ENCODE measurements around the gene ARMH3.

The ARMH3 gene

DNA sequence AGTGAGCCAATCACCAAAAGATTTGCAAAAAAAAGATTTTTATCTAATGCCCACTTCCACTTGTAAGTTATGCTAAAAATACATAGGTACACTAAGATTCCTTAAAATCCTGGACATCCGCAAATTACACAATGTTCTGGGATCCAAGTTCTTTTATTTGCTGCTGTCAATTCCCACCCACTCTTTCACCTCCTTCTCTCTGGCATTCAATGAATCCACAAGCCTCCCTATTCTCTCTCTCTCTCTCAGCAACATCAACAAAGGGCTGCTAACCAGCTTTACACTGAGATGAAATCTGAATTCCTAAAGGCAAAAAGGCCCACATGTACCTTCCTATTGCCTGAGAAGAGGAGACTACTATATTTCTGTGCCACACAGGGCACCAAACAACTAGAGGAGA lies 99.9 kb downstream of the ARMH3 start:
- in situ Hi-C loops (cut with HindIII; ENCODE audit: low sequenced_read_pairs), result no loop called here

DNA sequence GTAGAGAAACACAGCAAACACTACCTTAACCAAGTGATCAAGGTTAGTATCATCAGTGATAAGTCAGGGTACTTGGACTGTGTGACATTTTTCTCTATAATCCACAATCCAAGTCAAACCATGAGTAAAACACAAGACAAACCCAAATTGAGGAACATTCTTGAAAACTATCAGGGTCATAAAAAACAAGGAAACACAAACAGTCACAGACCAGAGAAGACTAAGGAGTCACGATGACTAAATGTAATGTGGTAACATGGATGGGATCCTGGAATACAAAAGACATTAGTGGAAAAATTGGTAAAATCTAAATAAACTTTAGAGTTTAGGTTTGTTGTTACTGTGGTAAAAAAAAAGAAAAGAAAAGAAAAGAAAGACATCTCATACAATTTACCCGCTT lies 103.8 kb downstream of the ARMH3 start:
- in situ Hi-C loops (cut with HindIII; ENCODE audit: low sequenced_read_pairs), result no loop called here

DNA sequence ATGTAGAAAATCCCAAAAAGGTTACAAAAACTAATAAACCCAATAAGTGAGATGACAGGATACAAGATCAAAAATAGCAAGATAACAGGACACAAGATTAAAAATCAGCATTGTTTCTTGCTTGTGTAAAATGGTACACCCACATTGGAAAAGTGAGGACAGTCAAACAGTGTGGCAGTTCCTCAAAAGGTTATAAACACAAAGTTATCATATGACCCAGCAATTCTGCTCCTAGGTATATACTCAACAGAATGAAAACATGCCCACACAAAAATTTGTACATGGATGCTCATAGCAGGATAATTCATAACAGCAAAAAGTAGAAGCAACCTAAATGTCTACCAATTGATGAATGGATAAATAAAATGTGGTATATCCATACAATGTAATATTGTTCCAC lies 105.8 kb downstream of the ARMH3 start:
- in situ Hi-C loops (cut with HindIII; ENCODE audit: low sequenced_read_pairs), result no loop called here

DNA sequence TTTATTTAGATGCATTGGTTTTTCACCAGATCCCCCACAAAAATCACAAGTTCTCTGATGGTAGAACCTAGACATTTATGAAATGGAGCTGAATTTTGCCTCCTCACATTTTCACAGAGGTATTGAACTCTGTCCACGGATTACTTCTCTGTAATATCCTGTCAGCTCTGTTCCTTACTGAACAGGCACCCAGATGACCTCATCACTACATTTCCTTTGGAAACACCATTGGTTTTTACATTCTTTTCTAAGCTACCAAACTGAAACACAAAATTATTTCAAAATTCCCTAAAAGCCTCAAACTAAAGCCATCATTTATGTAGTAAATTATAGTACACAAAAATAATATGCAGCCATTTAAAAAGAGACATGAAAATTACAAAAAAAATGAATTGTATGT lies 114.1 kb downstream of the ARMH3 start:
- in situ Hi-C loops (cut with HindIII; ENCODE audit: low sequenced_read_pairs), result no loop called here

DNA sequence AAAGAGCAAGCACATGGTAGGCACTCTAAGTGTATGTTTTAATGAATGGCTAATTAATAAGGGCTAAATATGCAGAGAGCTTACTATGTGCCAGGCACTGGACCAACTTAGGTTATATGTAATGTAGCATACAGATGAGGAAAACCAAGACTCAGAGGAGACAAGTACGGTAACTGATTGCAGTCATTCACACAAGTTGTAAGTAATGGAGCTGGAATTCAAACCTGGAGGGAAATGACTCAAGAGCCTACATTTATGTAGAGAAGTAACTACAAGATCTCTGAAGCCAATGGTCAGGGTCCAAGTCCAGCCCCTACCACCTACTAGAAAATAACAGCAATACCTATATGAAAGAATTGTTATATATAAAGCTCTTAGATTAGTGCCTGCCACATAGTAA lies 115.1 kb downstream of the ARMH3 start:
- in situ Hi-C loops (cut with HindIII; ENCODE audit: low sequenced_read_pairs), result no loop called here

DNA sequence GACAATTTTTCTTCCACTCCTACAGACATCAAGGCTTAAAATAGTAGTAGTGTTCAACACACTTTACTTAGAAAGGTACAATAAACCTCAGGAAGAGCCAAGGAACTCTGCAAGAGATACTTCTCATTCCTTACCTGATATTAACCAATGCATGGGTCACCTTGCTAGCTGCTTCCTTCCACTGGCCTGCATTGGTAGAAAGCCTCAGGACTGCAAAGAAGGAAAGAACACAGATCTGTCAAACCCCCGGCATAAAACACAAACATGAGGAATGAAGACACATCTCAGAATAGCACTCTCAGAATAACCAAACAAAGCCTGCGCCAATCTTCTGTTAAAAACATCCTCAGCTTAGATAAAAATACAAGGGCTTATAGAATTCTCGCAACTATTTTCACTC lies 116.2 kb downstream of the ARMH3 start:
- in situ Hi-C loops (cut with HindIII; ENCODE audit: low sequenced_read_pairs), result no loop called here

DNA sequence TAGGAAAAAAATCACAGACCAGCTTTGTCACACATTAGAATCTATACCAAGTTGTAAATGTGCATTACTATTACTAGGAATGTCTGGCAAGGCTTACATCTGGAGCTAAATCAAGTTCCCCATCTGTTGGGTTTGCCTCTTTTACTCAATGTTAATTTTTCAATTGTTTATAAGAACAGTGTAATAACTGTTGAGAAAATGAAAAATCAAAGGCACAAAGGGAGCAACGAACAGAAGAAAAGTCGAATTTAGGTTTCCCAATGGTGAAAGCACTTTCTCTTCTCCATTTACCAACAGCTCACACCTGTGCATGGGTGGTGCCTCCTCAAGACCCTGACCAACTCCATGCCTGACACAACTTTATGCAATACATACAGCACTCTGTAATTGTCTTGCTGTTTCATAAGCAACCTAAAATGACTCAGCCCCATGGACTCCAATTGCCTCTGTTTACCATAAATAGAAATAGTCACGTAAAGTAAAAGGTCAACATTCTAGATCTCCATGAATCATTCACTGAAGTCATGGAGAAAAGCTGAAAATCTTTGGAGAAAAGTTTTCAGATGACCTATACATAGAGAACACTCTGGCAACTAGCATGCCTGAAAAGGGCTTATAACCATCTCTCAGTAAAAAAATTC lies 116.8 kb downstream of the ARMH3 start:
- in situ Hi-C loops (cut with HindIII; ENCODE audit: low sequenced_read_pairs), result no loop called here

DNA sequence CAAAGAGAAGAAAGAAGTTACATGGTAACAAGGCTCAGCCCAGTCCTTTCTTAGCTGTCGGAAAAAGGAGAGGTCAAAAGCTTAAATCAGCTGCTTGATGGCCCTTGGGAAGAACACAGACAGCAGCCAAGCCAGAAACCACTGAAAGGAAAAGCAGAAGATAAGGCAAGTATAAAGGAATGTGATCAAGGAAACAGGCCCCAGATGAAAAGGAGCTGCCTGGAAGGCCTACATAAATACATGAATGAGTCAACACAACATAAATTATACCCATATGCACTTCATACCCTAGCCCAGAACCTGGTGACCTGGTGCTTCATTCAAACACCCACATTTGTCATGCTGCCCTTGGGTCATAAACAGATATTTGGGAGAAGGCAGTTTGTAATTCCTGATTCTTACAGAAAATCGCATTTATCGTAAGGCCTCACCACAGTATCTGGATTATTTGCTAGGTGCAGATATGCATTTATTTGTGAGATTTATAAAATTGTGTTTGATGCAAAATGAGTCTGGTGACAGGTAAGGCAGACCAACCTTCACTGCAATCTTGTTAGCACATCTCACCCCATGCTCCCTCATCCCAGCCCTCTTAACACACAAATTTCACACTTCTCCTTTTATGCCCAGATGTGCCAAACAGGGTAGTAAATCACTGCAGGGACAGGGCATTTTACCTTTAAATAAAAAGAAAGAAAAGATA lies 117.5 kb downstream of the ARMH3 start:
- in situ Hi-C loops (cut with HindIII; ENCODE audit: low sequenced_read_pairs), result no loop called here

DNA sequence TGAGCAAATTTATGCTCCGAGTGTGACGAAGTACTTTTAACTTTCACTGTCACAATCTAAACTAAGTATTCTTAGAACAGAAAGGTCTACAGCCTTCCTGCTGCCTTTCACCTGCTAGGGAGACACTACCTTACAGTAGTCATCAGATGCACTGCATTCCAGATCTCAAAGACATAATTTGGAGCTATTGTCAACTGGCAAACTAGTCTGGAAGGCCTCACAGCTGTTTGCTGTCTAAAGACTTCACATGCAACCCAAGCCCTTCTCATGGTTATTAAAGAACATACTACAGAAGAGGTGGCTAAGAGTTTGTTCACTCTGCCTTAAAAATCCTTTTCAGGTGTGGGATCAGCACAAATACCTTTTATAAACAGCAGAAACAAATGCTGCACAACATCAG lies 120.5 kb downstream of the ARMH3 start:
- in situ Hi-C loops (cut with HindIII; ENCODE audit: low sequenced_read_pairs), result no loop called here

DNA sequence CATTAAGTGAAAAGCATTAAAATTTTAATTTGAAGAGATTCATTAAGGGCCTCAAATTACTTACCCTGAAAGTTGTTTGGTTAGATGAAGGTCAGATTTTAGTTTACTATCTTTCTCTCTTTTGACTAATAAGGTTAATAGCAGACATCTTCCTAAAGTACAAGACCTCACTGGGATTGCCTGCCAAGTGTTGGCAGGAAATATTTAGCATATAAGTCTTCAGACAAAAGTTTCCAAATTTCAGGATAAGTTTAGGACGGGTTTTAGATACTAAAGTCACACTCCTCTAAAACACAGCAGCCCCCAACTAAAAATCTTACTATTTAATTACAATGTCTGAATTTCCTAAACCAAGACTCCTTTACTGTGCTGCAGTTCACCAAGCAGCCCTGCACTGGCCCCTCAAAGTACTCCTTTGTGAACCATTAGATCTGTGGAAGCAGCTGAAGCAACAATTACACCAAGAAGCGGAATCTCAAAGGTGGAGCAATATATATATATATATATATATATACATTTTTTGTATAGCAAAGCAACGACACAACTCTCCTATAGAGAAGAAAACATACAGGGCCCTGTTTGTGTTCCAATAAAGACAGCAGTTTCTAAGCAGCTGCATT lies 121.2 kb downstream of the ARMH3 start:
- in situ Hi-C loops (cut with HindIII; ENCODE audit: low sequenced_read_pairs), result no loop called here

DNA sequence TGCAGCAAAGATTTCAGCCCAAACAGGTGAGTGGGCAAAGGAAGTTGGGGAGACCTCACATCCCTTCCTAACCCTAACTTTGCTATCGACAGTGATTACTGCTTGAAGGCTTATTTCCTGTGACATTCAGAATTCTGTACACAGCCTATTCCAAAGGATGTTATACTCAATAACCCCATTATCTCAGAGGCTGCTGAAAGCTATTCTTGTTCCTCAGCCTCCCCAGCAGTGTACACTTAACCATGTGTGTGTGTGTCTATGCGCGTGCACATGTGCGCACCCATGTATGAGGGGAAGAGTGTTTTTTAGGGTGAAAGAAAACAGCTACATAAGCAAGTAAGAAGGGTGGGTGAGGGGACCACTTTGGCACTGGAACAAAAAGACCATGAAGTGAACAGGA lies 122.0 kb downstream of the ARMH3 start:
- in situ Hi-C loops (cut with HindIII; ENCODE audit: low sequenced_read_pairs), result no loop called here

DNA sequence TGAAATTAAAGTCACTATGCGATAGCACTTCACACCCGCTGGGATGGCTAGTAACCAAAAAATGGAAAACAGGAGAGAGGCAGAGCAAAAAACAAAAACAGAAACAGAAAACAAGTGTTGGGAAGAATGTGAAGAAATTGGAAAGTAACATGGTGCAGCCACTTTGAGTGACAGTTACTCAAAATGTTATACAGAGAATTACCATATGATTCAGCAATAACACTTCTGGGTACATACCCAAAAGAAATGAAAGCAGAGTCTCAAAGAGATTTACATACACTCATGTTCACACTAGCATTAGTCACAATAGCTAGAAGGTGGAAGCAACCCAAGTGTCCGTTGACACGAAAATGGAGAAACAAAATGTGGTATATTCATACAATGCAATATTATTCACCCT lies 123.8 kb downstream of the ARMH3 start:
- in situ Hi-C loops (cut with HindIII; ENCODE audit: low sequenced_read_pairs), result no loop called here

DNA sequence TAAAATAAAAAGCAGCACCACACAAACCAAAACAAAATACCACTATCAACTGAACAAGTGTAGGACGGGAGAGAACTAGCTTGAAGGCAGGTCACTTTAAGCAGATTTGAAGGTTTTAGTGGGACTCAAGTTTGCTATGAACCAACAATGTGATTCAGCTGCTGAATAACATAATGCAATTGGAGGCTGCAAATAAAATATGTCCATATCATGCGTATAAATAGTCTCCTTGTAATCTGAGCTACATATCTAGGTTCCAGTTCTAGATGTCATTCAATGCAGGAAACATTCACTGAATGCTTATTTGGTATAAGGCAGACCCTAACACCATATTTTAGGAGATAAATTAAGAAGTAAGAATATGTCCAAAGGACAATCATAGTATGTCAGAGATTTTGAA lies 130.9 kb downstream of the ARMH3 start:
- in situ Hi-C loops (cut with HindIII; ENCODE audit: low sequenced_read_pairs), result no loop called here

DNA sequence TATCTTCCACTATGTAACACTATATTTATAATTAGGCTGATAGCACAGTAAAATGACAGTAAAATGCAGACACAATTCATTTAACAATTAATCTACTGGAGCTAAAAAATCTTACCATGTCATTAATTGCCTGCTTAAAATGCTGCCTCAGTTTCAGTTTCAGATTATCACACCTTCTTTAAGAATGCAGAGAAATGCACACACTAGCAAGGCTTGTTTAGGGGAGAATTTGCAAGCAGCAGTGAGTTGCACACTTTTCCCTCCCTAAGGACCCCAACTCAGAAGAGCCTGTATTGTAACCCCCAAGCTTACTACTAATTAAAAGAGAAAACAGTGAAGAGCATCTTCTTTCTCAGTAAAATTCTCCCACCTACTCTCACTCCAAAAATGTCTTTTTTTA lies 132.7 kb downstream of the ARMH3 start:
- in situ Hi-C loops (cut with HindIII; ENCODE audit: low sequenced_read_pairs), result no loop called here

DNA sequence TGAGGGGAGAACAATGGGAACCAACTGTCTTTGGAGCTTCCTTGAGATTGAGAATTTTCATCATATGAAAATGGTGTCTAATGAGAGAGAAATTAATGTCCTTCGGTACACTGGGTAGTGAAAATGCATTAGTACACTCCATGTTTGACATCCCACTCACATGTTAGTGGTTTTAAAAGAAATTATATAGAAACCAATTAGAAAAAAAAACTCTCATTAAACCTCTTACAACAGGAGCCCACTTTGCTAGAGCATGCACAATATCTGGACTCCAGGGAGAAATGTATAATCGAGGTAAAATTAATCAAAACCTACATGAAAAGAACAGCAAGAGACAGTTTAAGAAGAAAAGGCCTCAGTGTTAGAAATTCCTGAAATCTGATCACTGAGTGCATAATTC lies 133.1 kb downstream of the ARMH3 start:
- in situ Hi-C loops (cut with HindIII; ENCODE audit: low sequenced_read_pairs), result no loop called here

DNA sequence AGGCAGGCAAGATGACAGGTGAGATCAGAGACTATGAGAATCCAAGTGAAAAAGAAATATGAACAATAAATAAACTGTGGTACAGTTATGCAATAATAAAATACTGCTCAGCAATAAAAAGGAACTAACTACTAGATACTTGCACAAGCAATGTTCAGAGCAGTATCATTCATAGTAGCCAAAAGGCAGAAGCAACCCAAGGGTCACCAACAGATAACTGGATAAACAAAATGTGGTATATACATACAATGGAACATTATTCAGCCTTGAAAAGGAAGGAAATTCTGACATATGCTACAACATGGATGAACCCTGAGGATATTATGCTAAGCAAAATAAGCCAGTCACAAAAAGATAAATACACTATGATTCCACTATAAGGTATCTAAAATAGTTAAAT lies 135.4 kb downstream of the ARMH3 start:
- in situ Hi-C loops (cut with HindIII; ENCODE audit: low sequenced_read_pairs), result no loop called here

DNA sequence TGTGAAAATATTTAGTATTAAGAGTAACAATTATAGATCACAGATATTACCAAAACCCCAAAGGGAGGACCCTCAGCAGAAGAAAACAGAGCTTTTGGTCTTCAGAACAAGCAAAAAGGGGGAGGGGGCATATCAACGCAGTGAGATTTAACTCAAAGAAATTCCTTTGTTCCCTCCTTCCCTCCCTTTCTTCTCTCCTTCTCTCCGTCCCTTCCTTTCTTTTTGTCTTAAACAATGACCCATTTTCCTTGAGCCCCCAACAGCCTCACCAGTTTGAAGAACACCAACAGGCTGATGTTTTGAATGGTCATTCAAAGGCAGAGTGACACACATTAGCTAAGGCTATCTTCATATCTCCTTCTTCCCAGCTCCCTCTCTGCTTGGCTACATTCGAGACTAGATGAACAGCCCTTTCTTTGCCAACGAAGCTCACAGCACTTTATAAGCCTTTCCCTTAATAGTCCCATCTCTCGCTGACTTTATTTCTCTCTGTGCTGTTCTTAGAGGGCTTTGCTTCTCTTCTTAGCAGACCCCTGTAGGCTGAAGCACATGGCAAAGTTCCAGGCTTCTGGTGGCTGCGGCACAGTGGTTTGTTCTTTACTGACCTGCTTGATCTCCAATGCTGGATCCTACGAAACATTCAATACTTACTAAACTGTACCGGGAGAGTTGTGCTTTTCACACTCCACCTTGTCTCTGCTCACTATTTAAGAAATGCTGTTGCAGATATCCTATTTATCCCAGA lies 136.8 kb downstream of the ARMH3 start:
- in situ Hi-C loops (cut with HindIII; ENCODE audit: low sequenced_read_pairs), result loop anchor here (5.0 kb wide), 1 partner anchor 48 kb away; no protein-coding TSS in a partner anchor

DNA sequence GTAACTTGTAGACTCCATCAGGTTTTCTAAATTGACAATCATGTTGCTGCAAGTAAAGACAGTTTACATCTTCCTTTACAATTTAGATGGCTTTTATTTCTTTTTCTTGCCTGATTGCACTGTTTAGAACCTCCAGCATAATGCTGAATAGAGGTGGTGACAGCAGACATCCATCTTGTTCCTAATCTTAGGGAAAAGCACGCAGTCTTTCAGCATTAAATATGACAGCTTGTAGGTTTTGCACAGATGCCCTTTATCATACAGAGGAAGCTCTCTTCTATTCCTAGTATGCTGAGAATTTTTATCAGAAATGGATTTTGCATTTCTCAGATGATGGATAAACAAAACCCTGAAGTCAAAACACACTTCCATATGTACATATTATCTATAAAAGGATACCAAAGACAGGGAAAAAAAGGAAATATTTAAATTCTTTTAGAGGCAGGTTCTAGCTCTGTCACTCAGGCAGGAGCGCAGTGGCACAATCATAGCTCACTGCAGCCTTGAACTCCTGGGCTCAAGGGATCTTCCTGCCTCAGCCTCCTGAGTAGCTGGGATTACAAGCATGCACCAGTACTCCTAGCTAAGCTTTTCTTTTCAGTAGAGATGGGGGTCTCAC lies 143.3 kb downstream of the ARMH3 start:
- in situ Hi-C loops (cut with HindIII; ENCODE audit: low sequenced_read_pairs), result no loop called here

DNA sequence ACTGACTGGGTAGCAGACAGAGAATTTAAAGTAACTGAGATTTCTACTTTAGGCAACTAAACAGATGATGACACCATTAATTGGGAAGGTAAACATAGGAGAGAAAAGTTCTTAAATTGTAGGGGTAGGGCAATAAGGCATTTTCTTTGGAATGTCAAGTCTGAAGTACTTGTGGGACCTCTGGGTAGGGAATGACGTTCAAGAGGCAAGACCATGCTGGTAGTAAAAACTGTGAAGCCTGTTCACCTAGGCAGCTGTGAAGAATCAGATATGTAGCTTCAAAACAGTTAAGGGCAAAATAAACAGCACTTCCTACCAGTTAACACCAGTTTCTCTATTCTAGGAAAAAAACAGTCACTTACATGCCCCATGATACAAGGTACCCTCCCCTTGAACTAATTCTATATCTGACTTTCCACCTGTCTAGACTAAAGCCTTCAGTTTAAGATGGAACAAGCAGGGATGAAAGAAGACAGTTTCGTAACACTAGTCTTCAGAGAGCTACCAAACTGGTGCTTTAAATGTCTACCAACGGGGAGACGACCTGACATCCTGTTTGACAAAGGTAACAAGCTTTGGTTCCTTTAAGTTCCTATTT lies 149.3 kb downstream of the ARMH3 start:
- in situ Hi-C loops (cut with HindIII; ENCODE audit: low sequenced_read_pairs), result no loop called here

DNA sequence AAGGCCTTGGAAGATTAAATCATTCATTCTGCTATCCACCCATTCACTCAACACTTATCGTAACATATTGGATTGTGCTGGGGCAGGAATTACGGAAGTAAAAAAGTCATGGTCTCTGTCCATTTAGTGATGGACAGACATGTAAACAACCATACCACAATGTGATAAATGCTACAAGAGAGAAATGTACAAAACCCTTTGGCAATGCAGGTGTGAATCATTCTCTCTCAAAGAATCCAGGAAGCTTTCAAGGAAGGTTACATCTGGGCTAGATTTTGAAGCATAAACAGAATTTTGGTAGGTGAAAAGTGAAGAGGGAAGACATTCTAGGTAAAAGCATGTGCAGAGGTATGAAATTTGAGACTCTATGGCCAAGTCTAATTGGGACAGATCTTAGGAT lies 150.7 kb downstream of the ARMH3 start:
- in situ Hi-C loops (cut with HindIII; ENCODE audit: low sequenced_read_pairs), result no loop called here
